CD4-positive, CD25-positive, alpha-beta regulatory T cell (primary cell): ENCODE measurements around the gene GNAT1. TPM values are rescaled to one million over a fixed set of nuclear protein-coding genes. Genes with fewer than 3 reads are reported as not detected.

Source experiments
- ATAC-seq, 2 donors: fragments of 150-1000 bp; cut with Tn5 transposase; one replicate each; pipeline ENCODE4 v1.10.0; 2021; ENCODE audit warnings: low read depth in 2 of 2, moderate number of reproducible peaks in 2 of 2, moderate library complexity in 1 of 2
- DNase-seq, 3 donors: peaks; one replicate each; pipeline versions ENCODE4 v3.0.0 to v3.0.0-alpha.2; 2012 to 2022; ENCODE audit warnings: mixed read lengths in 1 of 3
- H3K27ac ChIP-seq: one replicate; pipeline ENCODE4 v1.7.0; 2013; ENCODE audit warnings: mild to moderate bottlenecking, low read length; ENCODE audit not compliant: insufficient read depth, poor library complexity, severe bottlenecking
- H3K27me3 ChIP-seq: one replicate; pipeline ENCODE4 v1.7.0; 2013; ENCODE audit warnings: low read length; ENCODE audit not compliant: control insufficient read depth, insufficient read depth
- H3K36me3 ChIP-seq: one replicate; pipeline ENCODE4 v1.7.0; 2013; ENCODE audit warnings: mild to moderate bottlenecking, low read length, moderate library complexity; ENCODE audit not compliant: control insufficient read depth, insufficient read depth
- H3K4me1 ChIP-seq: 2 replicates; pipeline ENCODE4 v1.7.0; 2013; ENCODE audit warnings: mild to moderate bottlenecking, low read length; ENCODE audit not compliant: insufficient read depth, control insufficient read depth, poor library complexity, severe bottlenecking
- H3K4me3 ChIP-seq: one replicate; pipeline ENCODE4 v1.7.0; 2013; ENCODE audit warnings: low read depth, mild to moderate bottlenecking, low read length, moderate library complexity
- H3K9me3 ChIP-seq, 2 experiments: 1 replicate in 1 of 2; 2 replicates in 1 of 2; pipeline ENCODE4 v1.7.0; 2013; ENCODE audit warnings: low read length in 2 of 2, mild to moderate bottlenecking in 1 of 2, moderate library complexity in 1 of 2; ENCODE audit not compliant: control insufficient read depth in 2 of 2
- H3K27ac Mint-ChIP-seq, 3 donors: one replicate each; pipeline ENCODE4 v1.8.0; 2020 to 2022; ENCODE audit warnings: mild to moderate bottlenecking in 3 of 3, mixed read lengths in 3 of 3, moderate library complexity in 2 of 3
- H3K27me3 Mint-ChIP-seq: one replicate; pipeline ENCODE4 v1.8.0; 2022; ENCODE audit warnings: mild to moderate bottlenecking, mixed read lengths
- H3K36me3 Mint-ChIP-seq: one replicate; pipeline ENCODE4 v1.8.0; 2020; ENCODE audit warnings: mixed read lengths
- H3K4me1 Mint-ChIP-seq, 4 donors: one replicate each; pipeline ENCODE4 v1.8.0; 2020 to 2022; ENCODE audit warnings: mixed read lengths in 4 of 4, mild to moderate bottlenecking in 1 of 4
- H3K4me3 Mint-ChIP-seq, 4 donors: one replicate each; pipeline ENCODE4 v1.8.0; 2020 to 2022; ENCODE audit warnings: mild to moderate bottlenecking in 4 of 4, mixed read lengths in 4 of 4, moderate library complexity in 3 of 4
- H3K9me3 Mint-ChIP-seq, 7 donors: one replicate each; pipeline ENCODE4 v1.8.0; 2020 to 2022; ENCODE audit warnings: mixed read lengths in 7 of 7, mild to moderate bottlenecking in 3 of 7, moderate library complexity in 2 of 7
- polyA plus RNA-seq, 4 donors: library from polyadenylated mRNA; unstranded; fragments of 300-500 nt; fragmentation: Illumina TruSeq; gene quantifications; one replicate each; pipeline ENCODE4 v1.2.3, GENCODE V29; 2021
- total RNA-seq: library from RNA; stranded (reverse); gene quantifications from one replicate; pipeline ENCODE4 v1.2.3, GENCODE V29; 2022

Gene GNAT1
- total and polyA plus RNA-seq, 5 donors from 2014 or later: not detected

DNA sequence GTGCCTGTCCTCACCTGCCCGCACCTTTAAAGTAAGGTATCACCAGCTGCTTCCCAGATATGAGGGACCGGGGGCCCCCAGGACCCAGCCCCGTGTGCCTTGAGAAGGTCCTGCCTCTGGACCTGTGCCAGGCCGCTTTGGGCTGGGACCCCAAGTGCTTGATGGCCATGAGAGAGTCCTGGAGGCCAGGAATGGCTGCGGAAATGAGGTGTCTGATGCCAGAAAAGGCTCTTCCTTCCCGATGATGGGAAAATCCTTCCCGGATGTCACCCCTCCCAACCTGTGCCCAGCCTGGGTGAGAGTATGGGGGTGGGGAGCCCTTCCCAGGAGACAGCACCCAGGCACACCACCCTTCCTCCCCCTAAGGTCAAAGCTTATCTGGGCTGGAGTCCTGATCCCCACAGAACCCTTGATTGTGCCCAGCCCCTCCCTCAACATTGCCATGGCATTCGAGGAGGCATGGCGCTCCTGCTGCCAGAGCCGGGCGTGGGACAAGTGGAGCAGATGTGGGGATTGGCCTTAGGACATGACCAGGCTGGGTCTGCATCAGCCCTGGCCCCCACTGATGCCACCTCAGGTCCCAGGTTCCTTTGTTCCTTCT, 22.1 kb upstream of the GNAT1 start:
- DNase-seq: no peak
- Mint-ChIP-seq H3K4me3 (no peak overlapping the region), H3K27ac (no peak overlapping the region), H3K9me3 (no peaks in the 10 kb centered on the region), H3K36me3 (no peaks in the 10 kb centered on the region), H3K27me3 (no peaks in the 10 kb centered on the region), H3K4me1 (no peaks in the 10 kb centered on the region)
- ATAC-seq: no peak
- Histone ChIP-seq H3K9me3 (no peaks in the 10 kb centered on the region), H3K4me3 (no peak overlapping the region), H3K27ac (no peak overlapping the region), H3K36me3 (no peaks in the 10 kb centered on the region), H3K27me3 (no peaks in the 10 kb centered on the region), H3K4me1 (no peaks in the 10 kb centered on the region)

DNA sequence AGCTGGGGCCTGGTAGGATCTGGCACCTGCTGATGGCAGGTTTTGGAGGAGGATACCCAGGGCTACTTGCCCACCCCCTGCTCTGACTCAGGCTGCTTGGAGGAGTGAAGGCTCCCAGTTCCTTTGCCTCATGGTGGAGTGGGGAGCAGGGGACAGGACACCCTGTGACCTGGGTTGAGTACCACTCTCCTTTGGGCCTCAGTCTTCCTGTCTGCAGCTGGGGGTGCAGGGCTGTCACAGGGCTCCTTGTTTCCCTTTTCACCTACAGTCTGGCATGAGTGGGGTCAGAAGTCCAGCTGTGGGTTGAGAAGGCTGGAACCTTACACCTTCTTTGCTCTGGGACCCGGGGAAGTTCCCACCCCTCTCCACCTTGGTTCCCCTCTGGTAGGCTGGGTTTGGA, 21.6 kb upstream of the GNAT1 start:
- H3K27ac Mint-ChIP-seq: peak overlapping the region in 1 of 3 donors; percentile 55
- DNase-seq: no peak
- Histone ChIP-seq H3K27me3 (no peaks in the 10 kb centered on the region), H3K36me3 (no peaks in the 10 kb centered on the region), H3K27ac (no peak overlapping the region), H3K9me3 (no peaks in the 10 kb centered on the region), H3K4me3 (no peak overlapping the region), H3K4me1 (no peaks in the 10 kb centered on the region)
- H3K4me1 Mint-ChIP-seq: no peaks in the 10 kb centered on the region
- no peaks in the 10 kb centered on the region for H3K27me3 Mint-ChIP-seq
- no peak overlapping the region for H3K4me3 Mint-ChIP-seq
- H3K36me3 Mint-ChIP-seq: no peaks in the 10 kb centered on the region
- H3K9me3 Mint-ChIP-seq: no peaks in the 10 kb centered on the region
- no peak for ATAC-seq

DNA sequence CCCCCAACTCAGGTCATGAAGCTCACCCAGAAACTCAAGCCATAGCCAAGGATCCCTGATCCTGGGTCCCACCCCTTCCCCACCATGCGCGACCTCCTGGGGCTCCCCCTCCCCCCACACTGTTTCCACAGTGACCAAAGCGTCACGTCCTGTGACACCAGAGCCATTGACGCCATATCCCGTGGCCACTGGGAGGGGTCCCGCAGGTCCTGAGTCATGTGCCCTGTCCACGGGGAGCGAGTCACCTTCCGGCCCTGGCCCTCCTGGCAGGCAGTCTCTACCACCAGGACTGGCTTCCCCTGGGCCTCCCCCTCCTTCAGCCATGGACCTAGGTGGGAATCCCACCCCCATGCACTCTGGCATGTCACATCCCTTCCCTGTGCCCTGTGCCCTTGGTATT, 20.7 kb upstream of the GNAT1 start:
- H3K4me3 ChIP-seq: no peak overlapping the region
- H3K4me1 Mint-ChIP-seq: no peaks in the 10 kb centered on the region
- DNase-seq (no peak), ATAC-seq (no peak)
- no peak overlapping the region for H3K27ac ChIP-seq
- H3K27me3 Mint-ChIP-seq: no peaks in the 10 kb centered on the region
- no peaks in the 10 kb centered on the region for H3K4me1 ChIP-seq
- no peaks in the 10 kb centered on the region for H3K27me3 ChIP-seq
- H3K4me3 Mint-ChIP-seq: no peak overlapping the region
- no peaks in the 10 kb centered on the region for H3K9me3 Mint-ChIP-seq
- no peaks in the 10 kb centered on the region for H3K36me3 Mint-ChIP-seq
- H3K36me3 ChIP-seq: no peaks in the 10 kb centered on the region
- no peaks in the 10 kb centered on the region for H3K9me3 ChIP-seq
- H3K27ac Mint-ChIP-seq: no peak overlapping the region

DNA sequence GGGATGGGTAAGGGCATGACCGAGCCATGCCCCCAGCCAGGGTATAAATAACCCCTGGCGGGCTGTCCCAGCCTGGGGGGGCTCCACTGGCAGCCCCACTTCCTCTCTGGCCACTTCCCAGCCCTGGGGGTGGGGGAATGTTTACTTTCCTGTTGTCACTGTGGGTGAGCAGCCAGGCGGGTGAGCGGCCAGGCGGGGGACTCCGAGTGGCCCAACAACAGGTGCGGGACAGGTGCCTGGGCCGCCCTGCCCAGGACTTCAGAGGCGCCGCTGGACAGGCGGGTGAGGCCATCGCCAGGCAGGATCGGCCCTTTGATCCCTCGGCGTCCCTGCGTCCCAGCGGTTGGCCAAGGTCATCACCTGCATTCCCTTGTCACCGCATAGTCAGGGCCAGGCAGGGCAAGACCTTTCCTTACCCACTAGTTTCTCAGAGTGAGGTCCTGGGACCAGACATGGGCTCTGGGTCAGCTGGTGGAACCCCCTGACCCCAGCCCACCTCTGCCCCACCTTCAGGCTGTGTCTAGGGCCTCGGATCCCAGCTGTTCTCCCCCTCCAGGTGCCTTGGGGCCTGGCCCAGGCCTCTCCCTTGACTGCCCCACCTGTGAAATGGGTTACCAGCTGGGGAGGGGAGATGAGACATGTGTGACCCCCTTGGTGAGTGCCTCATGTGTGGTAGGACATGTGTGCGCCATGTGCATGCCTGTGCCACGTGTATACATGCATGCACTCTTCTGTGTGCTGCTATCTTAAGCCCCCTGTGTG, 19.7 kb upstream of the GNAT1 start:
- ATAC-seq (no peak), DNase-seq (no peak)
- Histone ChIP-seq H3K27ac (no peak overlapping the region), H3K36me3 (no peaks in the 10 kb centered on the region), H3K4me3 (no peak overlapping the region), H3K4me1 (no peaks in the 10 kb centered on the region), H3K9me3 (no peaks in the 10 kb centered on the region), H3K27me3 (no peaks in the 10 kb centered on the region)
- no peaks in the 10 kb centered on the region for H3K27me3 Mint-ChIP-seq
- no peak overlapping the region for H3K27ac Mint-ChIP-seq
- H3K4me1 Mint-ChIP-seq: no peaks in the 10 kb centered on the region
- no peaks in the 10 kb centered on the region for H3K36me3 Mint-ChIP-seq
- no peaks in the 10 kb centered on the region for H3K9me3 Mint-ChIP-seq
- no peak overlapping the region for H3K4me3 Mint-ChIP-seq

DNA sequence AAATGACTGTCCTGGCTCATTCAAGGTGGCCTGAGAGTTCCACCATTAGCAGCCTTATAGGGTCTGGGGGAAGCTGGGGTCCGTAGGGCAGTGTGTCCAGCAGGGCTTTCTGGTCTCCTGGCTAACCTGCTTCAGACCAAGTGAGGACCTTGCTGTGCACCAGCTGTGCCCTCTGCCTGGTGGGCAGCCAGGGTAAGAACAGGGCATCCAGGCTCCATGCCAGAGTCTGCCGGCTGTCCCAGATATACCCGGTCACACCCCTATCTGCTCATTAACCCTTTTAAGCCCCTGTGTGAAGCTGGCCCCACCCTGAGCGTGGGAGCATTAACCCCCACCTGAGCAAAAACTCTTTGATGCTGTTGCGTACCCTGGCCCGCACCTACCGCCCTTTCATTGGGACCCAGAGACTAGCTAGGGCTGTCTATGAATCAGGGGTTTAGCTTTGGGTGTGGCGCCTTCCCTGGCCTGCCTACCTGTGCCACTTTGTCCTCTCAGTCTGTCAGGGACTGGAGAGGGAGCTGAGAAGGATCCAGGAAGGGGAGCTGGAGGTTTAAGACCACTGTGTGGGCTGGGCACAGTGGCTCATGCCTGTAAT, 18.7 kb upstream of the GNAT1 start:
- no peak for ATAC-seq
- Mint-ChIP-seq H3K4me1 (no peaks in the 10 kb centered on the region), H3K27ac (no peak overlapping the region), H3K9me3 (no peaks in the 10 kb centered on the region), H3K27me3 (no peaks in the 10 kb centered on the region), H3K4me3 (no peak overlapping the region), H3K36me3 (no peaks in the 10 kb centered on the region)
- Histone ChIP-seq H3K4me1 (no peaks in the 10 kb centered on the region), H3K27me3 (no peaks in the 10 kb centered on the region), H3K27ac (no peak overlapping the region), H3K4me3 (no peak overlapping the region), H3K36me3 (no peaks in the 10 kb centered on the region), H3K9me3 (no peaks in the 10 kb centered on the region)
- DNase-seq: no peak

DNA sequence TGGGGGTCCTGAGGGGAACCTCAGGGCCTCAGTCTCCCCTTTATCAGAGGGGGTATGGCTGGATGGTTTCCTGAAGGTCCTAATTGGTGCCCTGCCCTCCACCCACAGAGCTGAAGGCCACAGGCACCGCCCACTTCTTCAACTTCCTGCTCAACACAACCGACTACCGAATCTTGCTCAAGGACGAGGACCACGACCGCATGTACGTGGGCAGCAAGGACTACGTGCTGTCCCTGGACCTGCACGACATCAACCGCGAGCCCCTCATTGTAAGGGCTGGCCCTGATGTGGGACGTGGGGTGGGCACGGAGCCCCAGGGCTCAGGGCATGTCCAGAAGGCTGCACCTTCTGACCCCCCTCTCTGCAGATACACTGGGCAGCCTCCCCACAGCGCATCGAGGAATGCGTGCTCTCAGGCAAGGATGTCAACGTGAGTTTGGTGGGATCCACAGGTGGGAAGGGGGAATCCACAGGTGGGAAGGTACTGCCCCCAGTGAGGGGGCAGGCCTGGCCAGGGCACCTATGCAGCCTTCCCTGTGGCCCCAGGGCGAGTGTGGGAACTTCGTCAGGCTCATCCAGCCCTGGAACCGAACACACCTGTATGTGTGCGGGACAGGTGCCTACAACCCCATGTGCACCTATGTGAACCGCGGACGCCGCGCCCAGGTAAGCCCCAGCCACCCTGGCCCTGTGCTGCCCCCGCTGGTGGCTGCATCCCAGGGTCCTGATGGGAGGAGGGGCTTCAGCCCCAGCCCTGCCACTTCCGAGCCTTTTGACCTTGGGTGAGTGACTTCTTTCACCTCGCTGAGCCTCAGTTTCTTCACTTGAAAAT, 17.5 kb upstream of the GNAT1 start:
- Mint-ChIP-seq H3K27ac (no peak overlapping the region), H3K36me3 (no peaks in the 10 kb centered on the region), H3K27me3 (no peaks in the 10 kb centered on the region), H3K4me3 (no peak overlapping the region), H3K4me1 (no peaks in the 10 kb centered on the region), H3K9me3 (no peaks in the 10 kb centered on the region)
- Histone ChIP-seq H3K27me3 (no peaks in the 10 kb centered on the region), H3K27ac (no peak overlapping the region), H3K36me3 (no peaks in the 10 kb centered on the region), H3K4me1 (no peaks in the 10 kb centered on the region), H3K9me3 (no peaks in the 10 kb centered on the region), H3K4me3 (no peak overlapping the region)
- DNase-seq (peak in 1 of 3 donors; percentile 17), ATAC-seq (no peak)

DNA sequence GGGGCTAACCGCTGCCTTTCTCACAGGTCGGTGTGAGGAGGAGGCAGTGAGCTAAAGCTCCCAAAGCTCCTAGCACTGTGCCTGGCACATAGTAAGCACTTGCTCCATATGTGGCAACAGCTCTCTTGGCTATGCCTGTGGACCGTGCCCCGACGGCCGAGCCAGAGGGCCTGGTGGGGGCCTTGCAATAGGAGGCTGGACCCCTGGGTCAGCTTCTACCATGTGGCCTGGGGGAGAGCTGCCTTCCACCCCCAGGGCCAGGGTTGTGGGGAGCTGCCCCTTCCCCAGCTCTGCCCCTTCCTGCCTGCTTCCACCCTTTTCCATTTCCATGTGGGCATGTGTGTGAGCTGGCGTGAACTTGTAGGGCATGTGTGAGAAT, 16.9 kb upstream of the GNAT1 start:
- H3K36me3 Mint-ChIP-seq: no peaks in the 10 kb centered on the region
- H3K36me3 ChIP-seq: no peaks in the 10 kb centered on the region
- H3K27ac ChIP-seq: no peak overlapping the region
- H3K4me1 ChIP-seq: no peaks in the 10 kb centered on the region
- H3K27ac Mint-ChIP-seq: no peak overlapping the region
- no peaks in the 10 kb centered on the region for H3K9me3 Mint-ChIP-seq
- H3K4me3 Mint-ChIP-seq: no peak overlapping the region
- DNase-seq (no peak), ATAC-seq (no peak)
- no peaks in the 10 kb centered on the region for H3K27me3 Mint-ChIP-seq
- no peaks in the 10 kb centered on the region for H3K9me3 ChIP-seq
- H3K4me3 ChIP-seq: no peak overlapping the region
- H3K27me3 ChIP-seq: no peaks in the 10 kb centered on the region
- no peaks in the 10 kb centered on the region for H3K4me1 Mint-ChIP-seq
